Hepatocyte (in vitro differentiated cells): ENCODE results near the gene CLIC6. TPM values are rescaled to one million over a fixed set of nuclear protein-coding genes. Genes with fewer than 3 reads are reported as not detected.

Experiments
- DNase-seq: peaks from one replicate; pipeline ENCODE4 v3.0.0-alpha.2; 2016; ENCODE audit warnings: low spot score
- H2AFZ ChIP-seq: fragments of 200-600 bp; sonication (generic); 2 replicates; pipeline ENCODE4 v1.6.0; 2016; ENCODE audit warnings: antibody characterized with exemption, mild to moderate bottlenecking
- H3K27ac ChIP-seq: fragments of 200-600 bp; sonication (generic); 2 replicates; pipeline ENCODE4 v1.5.1; 2016; ENCODE audit warnings: mild to moderate bottlenecking
- H3K27me3 ChIP-seq: fragments of 200-600 bp; sonication (generic); 2 replicates; pipeline ENCODE4 v1.6.1; 2016
- H3K36me3 ChIP-seq: fragments of 200-600 bp; sonication (generic); replicated peaks from 2 replicates; pipeline ENCODE4 v1.5.1; 2016; ENCODE audit warnings: low read depth; ENCODE audit not compliant: insufficient read depth
- H3K4me1 ChIP-seq: fragments of 200-600 bp; sonication (generic); 2 replicates; pipeline ENCODE4 v1.5.1; 2016; ENCODE audit warnings: mild to moderate bottlenecking, moderate library complexity; ENCODE audit not compliant: insufficient read depth
- H3K4me2 ChIP-seq: fragments of 200-600 bp; sonication (generic); 2 replicates; pipeline ENCODE4 v1.6.0; 2016
- H3K4me3 ChIP-seq: fragments of 200-600 bp; sonication (generic); 2 replicates; pipeline ENCODE4 v1.5.1; 2016; ENCODE audit warnings: mild to moderate bottlenecking
- H3K79me2 ChIP-seq: fragments of 200-600 bp; sonication (generic); 2 replicates; pipeline ENCODE4 v1.6.0; 2017; ENCODE audit warnings: mild to moderate bottlenecking
- H3K9me2 ChIP-seq: fragments of 200-600 bp; sonication (generic); replicated peaks from 2 replicates; pipeline ENCODE4 v1.6.0; 2017; ENCODE audit warnings: mild to moderate bottlenecking; ENCODE audit not compliant: insufficient read depth
- H3K9me3 ChIP-seq: fragments of 200-600 bp; sonication (generic); 2 replicates; pipeline ENCODE4 v1.5.1; 2016; ENCODE audit warnings: low read depth, mild to moderate bottlenecking
- H4K20me1 ChIP-seq: fragments of 200-600 bp; sonication (generic); 2 replicates; pipeline ENCODE4 v1.6.0; 2016; ENCODE audit warnings: mild to moderate bottlenecking; ENCODE audit not compliant: insufficient read depth, poor library complexity, severe bottlenecking
- EZH2 ChIP-seq: fragments of 200-600 bp; sonication (generic); IDR thresholded peaks from 2 replicates; pipeline ENCODE4 v1.6.1; 2016; ENCODE audit warnings: antibody characterized with exemption, mild to moderate bottlenecking, borderline replicate concordance
- EZH2phosphoT487 ChIP-seq: fragments of 200-600 bp; sonication (generic); IDR thresholded peaks from one replicate; pipeline ENCODE4 v1.6.1; 2018; ENCODE audit warnings: antibody characterized with exemption, mild to moderate bottlenecking, low read depth, moderate library complexity; ENCODE audit not compliant: unreplicated experiment, severe bottlenecking
- WGBS: methylation state at CpG from one replicate; pipeline ENCODE4 v1.1.6; 2016; ENCODE audit warnings: low lambda C conversion rate; ENCODE audit errors: missing lambda C conversion rate; 5-methylcytosine and 5-hydroxymethylcytosine counted together
- polyA plus RNA-seq: library from polyadenylated mRNA; unstranded; fragments of >200 nt; fragmentation: Nextera tagmentation; extraction: Ambion mirVana; gene quantifications from 2 replicates; pipeline ENCODE4 v1.2.1, GENCODE V29; 2016
- total RNA-seq: library from RNA; depleted of rRNA; stranded (reverse); fragments of >200 nt; gene quantifications from 2 replicates; pipeline ENCODE4 v1.2.3, GENCODE V29; 2014
- TF ChIP-seq, protein P1 (sequence below): fragments of 200-600 bp; sonication (generic); IDR thresholded peaks from 2 replicates; pipeline ENCODE4 v1.5.1; 2016; ENCODE audit warnings: antibody characterized with exemption, mild to moderate bottlenecking; ENCODE audit not compliant: poor library complexity

Gene CLIC6
- total and polyA plus RNA-seq, 2 experiments from 2014 or later, result 9.9 to 16.7 TPM

DNA sequence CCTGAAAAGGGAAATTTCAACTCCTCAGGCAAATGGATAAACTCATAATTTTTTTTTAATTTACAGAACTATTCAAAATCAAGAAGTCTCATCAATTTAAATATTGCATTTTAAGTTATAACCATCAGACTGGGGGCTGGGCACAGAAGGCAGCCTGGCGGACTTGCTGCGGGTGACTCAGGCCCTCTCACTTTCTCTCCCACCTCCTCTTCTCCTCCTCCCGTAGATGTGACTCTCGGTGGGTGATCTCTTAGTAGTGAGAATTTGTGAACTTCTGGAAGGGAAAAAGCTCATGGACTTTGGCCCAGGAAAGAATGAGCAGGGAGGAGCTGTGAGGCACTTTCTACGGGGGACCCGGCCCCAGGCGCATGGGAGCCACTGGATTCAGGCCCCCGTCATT, 32.9 kb downstream of the CLIC6 start:
- no peaks in the 10 kb centered on the region for H4K20me1 ChIP-seq
- no peak overlapping the region for H3K4me2 ChIP-seq
- H3K27ac ChIP-seq, result no peak overlapping the region
- H3K4me3 ChIP-seq, result no peak overlapping the region
- no peak for TF ChIP-seq EZH2
- TF ChIP-seq EZH2phosphoT487, result no peak
- TF ChIP-seq, protein P1, sequence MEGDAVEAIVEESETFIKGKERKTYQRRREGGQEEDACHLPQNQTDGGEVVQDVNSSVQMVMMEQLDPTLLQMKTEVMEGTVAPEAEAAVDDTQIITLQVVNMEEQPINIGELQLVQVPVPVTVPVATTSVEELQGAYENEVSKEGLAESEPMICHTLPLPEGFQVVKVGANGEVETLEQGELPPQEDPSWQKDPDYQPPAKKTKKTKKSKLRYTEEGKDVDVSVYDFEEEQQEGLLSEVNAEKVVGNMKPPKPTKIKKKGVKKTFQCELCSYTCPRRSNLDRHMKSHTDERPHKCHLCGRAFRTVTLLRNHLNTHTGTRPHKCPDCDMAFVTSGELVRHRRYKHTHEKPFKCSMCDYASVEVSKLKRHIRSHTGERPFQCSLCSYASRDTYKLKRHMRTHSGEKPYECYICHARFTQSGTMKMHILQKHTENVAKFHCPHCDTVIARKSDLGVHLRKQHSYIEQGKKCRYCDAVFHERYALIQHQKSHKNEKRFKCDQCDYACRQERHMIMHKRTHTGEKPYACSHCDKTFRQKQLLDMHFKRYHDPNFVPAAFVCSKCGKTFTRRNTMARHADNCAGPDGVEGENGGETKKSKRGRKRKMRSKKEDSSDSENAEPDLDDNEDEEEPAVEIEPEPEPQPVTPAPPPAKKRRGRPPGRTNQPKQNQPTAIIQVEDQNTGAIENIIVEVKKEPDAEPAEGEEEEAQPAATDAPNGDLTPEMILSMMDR, result no peak
- H2AFZ ChIP-seq, result no peak overlapping the region
- no peaks in the 10 kb centered on the region for H3K36me3 ChIP-seq
- H3K9me3 ChIP-seq, result no peaks in the 10 kb centered on the region
- H3K79me2 ChIP-seq, result peaks cover 2% of the 10 kb centered on the region
- H3K27me3 ChIP-seq, result no peaks in the 10 kb centered on the region
- 81% methylated on average over 8 of the region's 8 CpGs for WGBS
- H3K4me1 ChIP-seq, result no peaks in the 10 kb centered on the region
- DNase-seq, result no peak
- no peaks in the 10 kb centered on the region for H3K9me2 ChIP-seq

DNA sequence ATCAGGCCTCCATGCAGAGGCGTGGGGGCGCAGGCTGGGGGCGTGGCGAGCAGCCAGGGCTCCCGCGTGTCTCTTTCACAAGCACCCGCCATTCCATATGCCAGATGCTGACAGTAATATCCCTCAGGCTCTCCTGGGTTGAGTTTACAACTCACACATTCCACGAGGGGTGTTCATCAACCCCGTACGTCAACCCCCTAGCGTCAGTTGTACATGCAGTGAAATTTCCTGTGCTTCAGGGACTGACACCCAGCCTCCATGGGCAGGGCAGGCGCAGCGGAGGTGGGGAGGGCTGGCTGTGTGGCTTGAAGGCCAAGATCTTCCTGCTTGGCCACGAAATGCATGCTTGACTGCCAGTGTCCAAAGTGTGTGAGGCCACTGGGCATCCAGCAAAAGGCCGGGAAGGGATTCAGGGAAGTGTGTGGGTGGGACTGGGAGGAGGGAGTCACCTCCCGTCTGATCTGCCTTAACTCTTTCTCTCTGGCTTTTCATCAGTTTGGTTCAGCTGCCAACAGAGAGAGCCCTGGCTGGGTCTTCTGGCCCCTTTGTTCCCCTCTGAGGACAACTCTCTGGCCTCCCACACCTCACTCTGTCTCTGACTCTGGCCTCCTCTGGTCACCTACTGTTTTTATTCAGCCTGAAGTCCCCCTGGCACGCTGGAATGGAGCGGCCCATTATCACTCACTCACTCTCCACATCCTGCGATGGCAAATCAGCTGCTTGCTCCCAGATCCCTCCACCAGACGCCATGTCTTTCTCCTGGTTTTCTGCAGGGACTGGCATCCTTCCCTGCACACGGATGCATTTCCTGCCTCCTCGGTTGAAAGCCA, 33.8 kb downstream of the CLIC6 start:
- Histone ChIP-seq H3K4me1 (no peaks in the 10 kb centered on the region), H3K36me3 (no peaks in the 10 kb centered on the region), H3K4me2 (no peak overlapping the region), H2AFZ (no peak overlapping the region), H3K9me2 (no peaks in the 10 kb centered on the region), H3K27ac (no peak overlapping the region), H4K20me1 (no peaks in the 10 kb centered on the region), H3K79me2 (no peaks in the 10 kb centered on the region), H3K4me3 (no peak overlapping the region), H3K27me3 (no peaks in the 10 kb centered on the region), H3K9me3 (no peaks in the 10 kb centered on the region)
- TF ChIP-seq, protein P1, result no peak
- TF ChIP-seq EZH2phosphoT487 (no peak), EZH2 (no peak)
- 82% methylated on average over 22 of the region's 22 CpGs for WGBS
- no peak for DNase-seq

DNA sequence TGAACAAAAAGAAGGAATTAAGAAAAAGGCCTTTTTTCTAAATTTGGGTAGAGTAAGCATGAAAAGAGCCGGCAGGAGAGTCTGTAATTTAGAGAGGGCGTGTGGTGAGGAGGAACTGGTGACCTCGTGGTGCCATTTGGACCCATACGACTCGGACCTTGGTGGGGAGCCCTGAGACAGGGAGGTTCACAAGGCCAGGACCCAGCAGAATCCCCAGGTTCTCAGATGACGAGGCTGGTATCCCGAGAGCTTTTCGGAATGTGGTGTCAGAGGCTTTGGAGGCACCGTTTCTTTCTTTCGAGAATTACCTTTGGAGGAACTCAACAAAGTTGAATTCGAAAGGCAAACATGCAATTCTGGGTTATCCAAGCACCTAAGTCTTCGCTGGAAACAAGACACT, 34.8 kb downstream of the CLIC6 start:
- no peaks in the 10 kb centered on the region for H3K36me3 ChIP-seq
- H4K20me1 ChIP-seq, result no peaks in the 10 kb centered on the region
- no peak overlapping the region for H3K27ac ChIP-seq
- DNase-seq, result no peak
- TF ChIP-seq, protein P1, result no peak
- TF ChIP-seq EZH2phosphoT487 (no peak), EZH2 (no peak)
- no peak overlapping the region for H3K4me3 ChIP-seq
- no peaks in the 10 kb centered on the region for H3K9me2 ChIP-seq
- H3K4me2 ChIP-seq, result no peak overlapping the region
- 96% methylated on average over 12 of the region's 12 CpGs for WGBS
- H2AFZ ChIP-seq, result no peak overlapping the region
- H3K79me2 ChIP-seq, result no peaks in the 10 kb centered on the region
- no peaks in the 10 kb centered on the region for H3K4me1 ChIP-seq
- H3K9me3 ChIP-seq, result no peaks in the 10 kb centered on the region
- no peaks in the 10 kb centered on the region for H3K27me3 ChIP-seq
